Activated B cell treated with CpG ODN at 0.5 μM for 24 hours (primary cell): Measurements from ENCODE around the gene ADCK1. TPM values are rescaled to one million over a fixed set of nuclear protein-coding genes. Genes with fewer than 3 reads are reported as not detected.
"Not testable (repeated sequence)": the region's sequence is repeated elsewhere in the genome, so short reads cannot be mapped to it uniquely, and the experiment has no call there.

Experiments
- ATAC-seq: fragments of 200-7000 bp; cut with Tn5 transposase; one replicate; pipeline ENCODE4 v1.10.0; 2021; ENCODE audit warnings: low read depth, mild to moderate bottlenecking, moderate library complexity
- CTCF ChIA-PET: fragments of 350-600 bp; sonication (Branson Sonifier 250); formaldehyde crosslinking; loops from one replicate; lab custom pipeline; 2021; ENCODE audit warnings: antibody characterized with exemption; lab: Charles Lee
- POLR2A ChIA-PET: fragments of 350-600 bp; sonication (Branson Sonifier 250); formaldehyde crosslinking; loops from one replicate; lab custom pipeline; 2021; ENCODE audit warnings: antibody characterized with exemption; lab: Charles Lee
- DNase-seq: peaks from one replicate; pipeline ENCODE4 v3.0.0; 2022
- H3K27ac Mint-ChIP-seq: one replicate; pipeline ENCODE4 v1.8.0; 2020; ENCODE audit warnings: mixed read lengths
- H3K27me3 Mint-ChIP-seq: one replicate; pipeline ENCODE4 v1.8.0; 2021; ENCODE audit warnings: mixed read lengths
- H3K36me3 Mint-ChIP-seq: one replicate; pipeline ENCODE4 v1.8.0; 2021; ENCODE audit warnings: low read depth, mixed read lengths
- H3K4me1 Mint-ChIP-seq: one replicate; pipeline ENCODE4 v1.8.0; 2021; ENCODE audit warnings: mixed read lengths
- H3K4me3 Mint-ChIP-seq: one replicate; pipeline ENCODE4 v1.8.0; 2020; ENCODE audit warnings: mild to moderate bottlenecking, mixed read lengths
- H3K9me3 Mint-ChIP-seq: one replicate; pipeline ENCODE4 v1.8.0; 2020; ENCODE audit warnings: mixed read lengths
- CTCF ChIP-seq: fragments of 200-600 bp; IDR thresholded peaks from one replicate; pipeline ENCODE4 v1.8.0; 2022; ENCODE audit warnings: antibody characterized with exemption, mild to moderate bottlenecking
- intact Hi-C: fragments of 100-400 bp; cut with micrococcal nuclease; formaldehyde crosslinking; loops from one replicate; pipeline ENCODE4 v1.15.1; 2024
- total RNA-seq: library from RNA; stranded (reverse); gene quantifications from 2 replicates; pipeline ENCODE4 v1.2.3, GENCODE V29; 2022

The ADCK1 gene
- total RNA-seq, 1 donor from 2014 or later: 8.6 TPM

DNA sequence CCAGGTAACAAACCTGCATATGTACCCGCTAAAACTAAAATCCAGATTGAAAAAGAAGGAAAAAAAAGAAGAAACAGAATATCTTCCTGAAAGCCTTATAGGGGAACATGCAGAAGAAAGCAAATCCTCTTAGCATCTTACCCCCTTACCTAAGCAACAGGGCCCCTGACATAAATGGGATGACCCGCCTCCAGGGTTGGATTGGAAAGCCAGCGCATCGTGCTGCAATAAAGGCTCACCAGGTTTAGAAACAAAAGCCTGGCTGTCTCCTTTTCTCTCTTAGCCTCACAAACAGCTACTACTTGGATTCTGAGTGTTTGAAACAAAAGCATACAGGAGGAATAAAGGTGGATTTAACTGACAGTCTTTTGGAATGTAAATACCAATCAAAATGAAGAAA is 13.8 kb upstream of the ADCK1 start:
- POLR2A ChIA-PET: no interaction called here
- DNase-seq: no peak
- no peaks in the 10 kb centered on the region for H3K36me3 Mint-ChIP-seq
- H3K27me3 Mint-ChIP-seq: peaks cover 15% of the 10 kb centered on the region
- H3K4me3 Mint-ChIP-seq: no peak overlapping the region
- H3K27ac Mint-ChIP-seq: no peak overlapping the region
- no peak for ATAC-seq
- TF ChIP-seq CTCF: no peak
- no peaks in the 10 kb centered on the region for H3K9me3 Mint-ChIP-seq
- intact Hi-C loops: no loop called here
- CTCF ChIA-PET: no interaction called here
- no peaks in the 10 kb centered on the region for H3K4me1 Mint-ChIP-seq

GRCh38 chr14:77790566-77791224 is 9.2 kb upstream of the ADCK1 start:
- ChIA-PET POLR2A (no interaction called here), CTCF (no interaction called here)
- Mint-ChIP-seq H3K36me3 (no peaks in the 10 kb centered on the region), H3K4me1 (no peaks in the 10 kb centered on the region), H3K9me3 (no peaks in the 10 kb centered on the region), H3K4me3 (no peak overlapping the region), H3K27ac (no peak overlapping the region), H3K27me3 (peaks cover 15% of the 10 kb centered on the region)
- DNase-seq (no peak), ATAC-seq (no peak)
- intact Hi-C loops: no loop called here
- no peak for TF ChIP-seq CTCF

- intact Hi-C loops: no loop called here
- no peak for TF ChIP-seq CTCF
- POLR2A ChIA-PET: no interaction called here
- Mint-ChIP-seq H3K4me1 (no peaks in the 10 kb centered on the region), H3K36me3 (no peaks in the 10 kb centered on the region), H3K9me3 (no peaks in the 10 kb centered on the region), H3K27me3 (peaks cover 15% of the 10 kb centered on the region), H3K4me3 (no peak overlapping the region), H3K27ac (no peak overlapping the region)
- DNase-seq: no peak
- ATAC-seq: no peak
- CTCF ChIA-PET: no interaction called here
Measured at GRCh38 chr14:77791225-77791600, 8.7 kb upstream of the ADCK1 start.

DNA sequence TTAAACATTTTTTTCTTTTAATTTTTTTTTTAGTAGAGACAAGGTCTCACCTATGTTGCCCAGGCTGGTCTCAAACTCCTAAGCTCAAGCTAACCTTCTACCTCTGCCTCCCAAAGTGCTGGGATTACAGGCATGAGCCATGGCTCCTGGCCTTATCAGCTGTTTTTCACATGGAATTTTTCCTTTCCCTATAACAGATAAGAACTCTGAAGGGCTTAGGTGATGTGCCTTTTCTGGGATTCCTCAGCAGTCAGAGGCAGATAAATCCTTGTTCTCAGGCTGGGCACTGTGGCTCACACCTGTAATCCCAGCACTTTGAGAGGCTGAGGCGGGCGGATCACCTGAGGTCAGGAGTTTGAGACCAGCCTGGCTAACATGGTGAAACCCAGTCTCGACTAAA is 6.7 kb upstream of the ADCK1 start:
- intact Hi-C loops, ATAC-seq, H3K4me3 Mint-ChIP-seq, H3K4me1 Mint-ChIP-seq, H3K36me3 Mint-ChIP-seq, CTCF ChIA-PET, DNase-seq, H3K9me3 Mint-ChIP-seq, H3K27ac Mint-ChIP-seq, POLR2A ChIA-PET: not testable (repeated sequence)
- peaks cover 14% of the 10 kb centered on the region for H3K27me3 Mint-ChIP-seq

DNA sequence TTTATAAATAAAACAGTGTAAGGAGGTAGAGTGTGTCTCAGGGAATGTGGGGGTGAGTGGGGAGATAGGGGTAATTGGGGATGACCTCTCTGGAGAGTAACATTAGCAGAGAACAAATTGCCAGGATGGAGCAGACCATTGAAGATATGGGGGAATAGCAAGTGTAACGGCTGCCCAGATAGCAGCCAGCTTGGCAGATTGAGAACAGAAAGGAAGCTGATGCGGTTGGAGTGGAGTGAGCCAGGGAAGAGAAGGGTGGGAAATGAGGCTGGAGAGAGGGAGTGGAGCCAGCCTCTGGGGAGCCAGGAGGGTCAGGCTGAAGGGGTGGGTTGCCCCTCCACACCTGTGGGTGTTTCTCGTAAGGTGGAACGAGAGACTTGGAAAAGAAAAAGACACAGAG is 5.6 kb upstream of the ADCK1 start:
- H3K4me3 Mint-ChIP-seq: no peak overlapping the region
- DNase-seq (no peak), ATAC-seq (no peak)
- peaks cover 7% of the 10 kb centered on the region for H3K27me3 Mint-ChIP-seq
- no peak overlapping the region for H3K27ac Mint-ChIP-seq
- ChIA-PET CTCF (no interaction called here), POLR2A (no interaction called here)
- no peaks in the 10 kb centered on the region for H3K36me3 Mint-ChIP-seq
- no peaks in the 10 kb centered on the region for H3K9me3 Mint-ChIP-seq
- TF ChIP-seq CTCF: no peak
- H3K4me1 Mint-ChIP-seq: no peaks in the 10 kb centered on the region
- intact Hi-C loops: no loop called here

- H3K4me1 Mint-ChIP-seq, H3K36me3 Mint-ChIP-seq, H3K27me3 Mint-ChIP-seq, intact Hi-C loops, H3K9me3 Mint-ChIP-seq, DNase-seq: not testable (repeated sequence)
- Mint-ChIP-seq H3K27ac (peak overlapping the region; percentile 84), H3K4me3 (peak overlapping the region; percentile 88)
- peak; percentile 2 for ATAC-seq
- CTCF ChIA-PET: interaction anchor here (1.5 kb wide), 1 partner anchor 39 kb away, joined by 4 read pairs; the partner anchor contains the start of gene SNW1
- POLR2A ChIA-PET: interaction anchor here (0.5 to 2.2 kb wide), 2 partner anchors 18 to 39 kb away, joined by 6 to 21 read pairs; partner anchors contain the start of gene SNW1
Measured at GRCh38 chr14:77799456-77799855, 453 bp upstream of the ADCK1 start.
